ENCODE measurements around the gene TLL1. TPM values are rescaled to one million over a fixed set of nuclear protein-coding genes. Genes with fewer than 3 reads are reported as not detected.

The TLL1 gene
- total and polyA plus RNA-seq, 9 donors: 0.35 to 12.9 (median 1.3) TPM

DNA sequence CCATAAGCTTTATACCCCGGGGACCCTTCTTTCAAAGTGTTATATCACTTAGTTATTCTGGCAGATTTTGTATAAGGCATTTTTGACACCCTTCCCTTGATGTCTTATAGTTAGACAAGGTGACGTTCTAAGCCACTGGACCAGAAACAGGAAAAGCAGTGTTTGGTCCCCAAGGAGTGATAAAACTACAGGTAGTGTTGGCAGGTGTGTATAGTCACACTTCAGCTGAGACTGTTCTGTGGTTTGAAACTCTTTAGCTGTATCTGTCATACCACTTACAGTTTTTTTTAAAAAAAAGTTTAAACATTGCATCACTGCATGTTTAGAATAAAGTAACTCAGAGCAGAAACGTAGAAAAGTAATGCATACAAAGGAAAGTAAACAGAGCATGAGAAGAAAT is 48.5 kb downstream of the TLL1 start:
- 65 to 80% (median 73%) methylated on average over 3 of the region's 3 CpGs for WGBS, 3 donors
- no peak for DNase-seq

DNA sequence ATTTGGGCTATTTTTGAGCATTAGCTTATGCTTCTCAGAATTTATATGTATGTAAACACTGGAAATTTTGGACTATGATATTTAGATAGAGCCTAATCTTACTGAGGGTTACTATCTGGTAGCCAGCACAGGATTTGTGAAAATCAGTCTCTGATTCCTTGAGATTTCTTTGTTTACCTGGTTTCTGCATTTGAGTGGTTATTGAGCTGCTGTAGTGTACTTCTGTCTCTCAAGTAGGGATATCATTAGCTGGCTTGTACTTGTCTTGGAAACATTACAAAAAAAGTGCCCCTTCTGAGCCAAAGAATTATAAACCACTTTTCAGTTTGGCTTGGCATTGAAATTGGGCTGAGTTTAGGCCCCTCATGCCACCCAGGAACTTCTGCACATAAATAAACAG is 49.7 kb downstream of the TLL1 start:
- Histone ChIP-seq H3K27me3 (no peaks in the 10 kb centered on the region), H3K4me3 (no peak overlapping the region), H3K36me3 (no peaks in the 10 kb centered on the region), H3K4me1 (ENCODE audit: insufficient read depth) (no peaks in the 10 kb centered on the region), H3K9me3 (no peaks in the 10 kb centered on the region), H3K27ac (no peak overlapping the region)
- no peak for TF ChIP-seq EP300 (IDR thresholded peaks at IDR 0.05)
- TF ChIP-seq POLR2A (IDR thresholded peaks at IDR 0.05): no peak
- TF ChIP-seq, protein P1, sequence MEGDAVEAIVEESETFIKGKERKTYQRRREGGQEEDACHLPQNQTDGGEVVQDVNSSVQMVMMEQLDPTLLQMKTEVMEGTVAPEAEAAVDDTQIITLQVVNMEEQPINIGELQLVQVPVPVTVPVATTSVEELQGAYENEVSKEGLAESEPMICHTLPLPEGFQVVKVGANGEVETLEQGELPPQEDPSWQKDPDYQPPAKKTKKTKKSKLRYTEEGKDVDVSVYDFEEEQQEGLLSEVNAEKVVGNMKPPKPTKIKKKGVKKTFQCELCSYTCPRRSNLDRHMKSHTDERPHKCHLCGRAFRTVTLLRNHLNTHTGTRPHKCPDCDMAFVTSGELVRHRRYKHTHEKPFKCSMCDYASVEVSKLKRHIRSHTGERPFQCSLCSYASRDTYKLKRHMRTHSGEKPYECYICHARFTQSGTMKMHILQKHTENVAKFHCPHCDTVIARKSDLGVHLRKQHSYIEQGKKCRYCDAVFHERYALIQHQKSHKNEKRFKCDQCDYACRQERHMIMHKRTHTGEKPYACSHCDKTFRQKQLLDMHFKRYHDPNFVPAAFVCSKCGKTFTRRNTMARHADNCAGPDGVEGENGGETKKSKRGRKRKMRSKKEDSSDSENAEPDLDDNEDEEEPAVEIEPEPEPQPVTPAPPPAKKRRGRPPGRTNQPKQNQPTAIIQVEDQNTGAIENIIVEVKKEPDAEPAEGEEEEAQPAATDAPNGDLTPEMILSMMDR (IDR thresholded peaks at IDR 0.05): no peak
- intact Hi-C loops (cut with DNase I): no loop called here
- no peak for DNase-seq

More for the DNA sequence above, 48.5 kb downstream of the TLL1 start:
- no peaks in the 10 kb centered on the region for H3K4me1 ChIP-seq (ENCODE audit: insufficient read depth)
- no peaks in the 10 kb centered on the region for H3K27me3 ChIP-seq
- H3K4me3 ChIP-seq: no peak overlapping the region
- H3K27ac ChIP-seq: no peak overlapping the region
- H3K9me3 ChIP-seq: no peaks in the 10 kb centered on the region
- no peaks in the 10 kb centered on the region for H3K36me3 ChIP-seq
- intact Hi-C loops (cut with DNase I): no loop called here
- no peak for TF ChIP-seq EP300 (IDR thresholded peaks at IDR 0.05)
- TF ChIP-seq, protein P1 (IDR thresholded peaks at IDR 0.05): no peak
- no peak for TF ChIP-seq POLR2A (IDR thresholded peaks at IDR 0.05)

DNA sequence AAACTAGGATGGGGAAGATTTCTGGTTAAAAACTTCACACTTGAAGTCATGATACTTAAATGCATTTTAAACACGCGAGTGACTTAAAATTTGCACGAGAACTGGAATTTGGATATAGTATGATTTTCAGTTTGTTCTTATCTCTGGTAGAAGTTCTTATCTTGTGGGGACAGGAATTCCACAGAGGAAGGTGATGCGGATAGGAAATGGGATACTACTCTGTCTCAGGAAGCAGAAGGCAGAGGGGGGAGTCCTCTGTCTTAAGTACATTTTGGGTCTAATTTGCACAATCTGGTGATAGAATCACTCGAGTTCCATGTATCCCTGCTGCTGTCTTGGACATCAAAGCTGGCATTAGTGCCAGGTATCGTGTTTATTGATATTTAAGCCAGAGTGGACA is 53.3 kb downstream of the TLL1 start:
- Histone ChIP-seq H3K4me1 (ENCODE audit: insufficient read depth) (no peaks in the 10 kb centered on the region), H3K27ac (no peak overlapping the region)

DNA sequence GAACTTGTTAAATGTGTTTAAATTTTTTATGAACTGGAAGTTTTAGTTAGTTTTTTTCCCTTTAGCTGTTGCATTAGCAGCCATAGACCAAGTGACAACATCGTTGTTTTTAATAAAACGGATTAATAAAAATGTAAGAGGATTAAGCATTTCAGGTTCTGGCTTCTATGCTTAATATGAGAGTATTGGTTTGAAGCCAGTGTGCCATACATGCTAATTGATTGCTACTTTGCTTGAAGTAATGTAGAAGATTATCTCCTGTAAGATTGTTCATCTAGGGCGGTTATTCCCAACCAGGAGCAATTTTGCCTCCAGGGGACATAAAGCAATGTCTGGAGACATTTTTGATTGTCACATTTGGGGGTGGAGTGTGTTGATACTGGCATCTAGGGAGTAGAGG is 54.3 kb downstream of the TLL1 start:
- H3K27ac ChIP-seq: no peak overlapping the region
- DNase-seq: no peak
- WGBS, 3 donors: 83 to 89% (median 86%) methylated on average over 3 of the region's 3 CpGs
- no peaks in the 10 kb centered on the region for H3K9me3 ChIP-seq
- H3K36me3 ChIP-seq: no peaks in the 10 kb centered on the region
- H3K4me1 ChIP-seq (ENCODE audit: insufficient read depth): no peaks in the 10 kb centered on the region
- TF ChIP-seq POLR2A (IDR thresholded peaks at IDR 0.05) (no peak), EP300 (IDR thresholded peaks at IDR 0.05) (no peak)
- TF ChIP-seq, protein P1 (IDR thresholded peaks at IDR 0.05): no peak
- no peaks in the 10 kb centered on the region for H3K27me3 ChIP-seq
- intact Hi-C loops (cut with DNase I): no loop called here
- H3K4me3 ChIP-seq: no peak overlapping the region

More for the DNA sequence above, 53.3 kb downstream of the TLL1 start:
- intact Hi-C loops (cut with DNase I): no loop called here
- 80 to 84% (median 84%) methylated on average over 6 of the region's 6 CpGs for WGBS, 3 donors
- Histone ChIP-seq H3K9me3 (no peaks in the 10 kb centered on the region), H3K27me3 (no peaks in the 10 kb centered on the region), H3K36me3 (no peaks in the 10 kb centered on the region), H3K4me3 (no peak overlapping the region)
- TF ChIP-seq POLR2A (IDR thresholded peaks at IDR 0.05) (no peak), EP300 (IDR thresholded peaks at IDR 0.05) (no peak)
- TF ChIP-seq, protein P1 (IDR thresholded peaks at IDR 0.05): no peak
- DNase-seq: no peak

DNA sequence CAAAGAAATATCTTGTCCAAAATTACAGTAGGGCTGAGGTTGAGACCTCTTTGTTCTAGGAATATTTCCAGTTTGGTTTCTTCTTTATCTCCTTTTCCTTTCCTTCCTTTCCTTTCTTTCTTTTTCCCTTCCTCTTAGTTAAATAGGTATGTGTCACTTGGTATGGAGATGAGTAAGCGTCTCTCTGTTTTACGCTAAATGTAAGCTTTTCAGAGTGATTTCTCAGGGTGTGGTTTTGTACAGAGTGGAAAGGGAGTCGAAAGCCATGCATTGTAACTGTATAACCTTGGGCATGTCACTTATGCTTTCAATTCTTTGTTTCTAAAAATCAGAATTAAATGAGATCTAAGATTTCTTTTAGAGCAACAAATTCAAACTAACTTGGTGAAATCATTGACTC is 54.8 kb downstream of the TLL1 start:
- TF ChIP-seq EP300 (IDR thresholded peaks at IDR 0.05) (no peak), POLR2A (IDR thresholded peaks at IDR 0.05) (no peak)
- TF ChIP-seq, protein P1 (IDR thresholded peaks at IDR 0.05): no peak
- DNase-seq: no peak
- 90 to 95% (median 91%) methylated on average over 3 of the region's 3 CpGs for WGBS, 3 donors
- no peaks in the 10 kb centered on the region for H3K9me3 ChIP-seq
- H3K36me3 ChIP-seq: no peaks in the 10 kb centered on the region
- no peaks in the 10 kb centered on the region for H3K27me3 ChIP-seq
- H3K4me3 ChIP-seq: no peak overlapping the region
- intact Hi-C loops (cut with DNase I): no loop called here
- H3K27ac ChIP-seq: no peak overlapping the region
- no peaks in the 10 kb centered on the region for H3K4me1 ChIP-seq (ENCODE audit: insufficient read depth)
